ENCODE results near the gene IPCEF1. TPM values are rescaled to one million over a fixed set of nuclear protein-coding genes. Genes with fewer than 3 reads are reported as not detected.

The IPCEF1 gene
- total and polyA plus RNA-seq, 2 of the 8 experiments (the other 6 are each of a cell fraction or from before 2014, with no cell fraction given) = 0.41 to 0.78 TPM

DNA sequence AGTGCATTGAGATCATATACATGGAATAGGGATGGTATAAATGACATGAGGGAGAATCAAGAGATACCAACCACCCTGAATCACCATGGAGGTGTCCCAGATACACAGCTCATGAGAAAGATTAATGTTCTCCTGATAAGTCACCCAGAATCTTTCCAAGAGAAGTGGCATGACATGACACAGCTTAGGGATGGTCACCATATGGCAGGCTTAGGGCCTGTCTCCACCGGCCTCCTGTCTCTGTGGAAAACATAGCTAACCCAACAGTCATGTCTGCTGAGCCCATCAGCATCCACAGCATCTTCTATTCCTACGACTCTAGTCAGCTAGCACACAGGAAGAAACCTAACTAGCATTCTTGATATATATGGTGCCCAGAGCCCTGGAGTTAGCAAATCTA, 133.3 kb downstream of the IPCEF1 start (continued):
- no peak for TF ChIP-seq BACH1 (IDR thresholded peaks at IDR 0.05; ENCODE audit: low read length)
- no peak for TF ChIP-seq FOSL1 (IDR thresholded peaks at IDR 0.05; ENCODE audit: insufficient read depth, low read depth, low read length)
- no peak for TF ChIP-seq ASH2L (IDR thresholded peaks at IDR 0.05; ENCODE audit: low read length)
- TF ChIP-seq CBX8 (IDR thresholded peaks at IDR 0.05; ENCODE audit: borderline replicate concordance, low read depth, low read length) = no peak
- no peak for TF ChIP-seq TAF1 (IDR thresholded peaks at IDR 0.05; ENCODE audit: low read depth, low read length)
- TF ChIP-seq TBP (IDR thresholded peaks at IDR 0.05; ENCODE audit: low read depth, low read length) = no peak
- TF ChIP-seq SAP30 (IDR thresholded peaks at IDR 0.05; ENCODE audit: insufficient read depth, insufficient replicate concordance, low read length) = no peak
